SIG-M5 treated with dmso at 0.1 percent for 504 hours (cell line): Measurements from ENCODE around the gene DEK.
"Not testable (repeated sequence)": the region's sequence is repeated elsewhere in the genome, so short reads cannot be mapped to it uniquely, and the experiment has no call there.

Source experiments
- DNase-seq: peaks from one replicate; lab custom pipeline; 2025; ENCODE audit not compliant: unreplicated experiment; lab: John Stamatoyannopoulos, UW

DEK gene

DNA sequence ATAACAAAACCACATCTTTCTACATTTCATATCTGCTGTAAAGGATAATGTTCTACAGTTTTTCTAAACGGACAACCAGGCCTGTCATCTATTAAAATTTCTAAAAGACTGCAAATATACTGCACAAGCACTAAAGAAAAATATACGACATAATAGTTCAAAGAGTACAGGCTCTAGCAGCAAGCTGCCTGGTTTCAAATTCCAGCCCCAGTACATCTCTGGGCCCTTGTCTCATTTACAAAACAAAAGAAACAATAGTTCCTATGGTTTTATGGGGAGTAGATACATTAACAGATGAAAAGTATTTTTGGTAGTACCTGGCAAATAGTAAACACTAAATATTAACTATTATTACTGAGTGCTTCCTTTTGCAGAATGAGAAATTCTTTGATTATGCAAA lies 24.1 kb downstream of the DEK start:
- DNase-seq: no peak

DNA sequence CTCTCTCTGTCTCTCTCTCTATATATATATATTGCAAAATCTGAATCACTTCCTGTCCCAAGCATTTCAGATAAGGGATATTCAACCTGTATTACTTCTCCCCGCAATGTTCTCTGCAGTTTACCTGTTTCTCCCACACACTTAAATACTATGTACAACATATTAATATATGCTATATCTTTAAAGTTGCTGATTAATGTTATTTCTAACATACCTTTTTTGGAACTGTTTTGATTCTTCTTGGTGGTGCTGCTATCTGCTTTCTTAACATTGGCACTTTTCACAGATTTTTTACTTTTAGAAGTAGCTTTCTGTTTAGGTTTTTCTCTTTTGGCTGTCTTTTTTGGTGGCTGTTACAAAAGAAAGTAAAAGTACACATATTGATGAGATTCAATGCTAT lies 27.2 kb downstream of the DEK start:
- DNase-seq: no peak

GRCh38 chr6:18235524-18235923 lies 28.8 kb downstream of the DEK start:
- DNase-seq: no peak

DNA sequence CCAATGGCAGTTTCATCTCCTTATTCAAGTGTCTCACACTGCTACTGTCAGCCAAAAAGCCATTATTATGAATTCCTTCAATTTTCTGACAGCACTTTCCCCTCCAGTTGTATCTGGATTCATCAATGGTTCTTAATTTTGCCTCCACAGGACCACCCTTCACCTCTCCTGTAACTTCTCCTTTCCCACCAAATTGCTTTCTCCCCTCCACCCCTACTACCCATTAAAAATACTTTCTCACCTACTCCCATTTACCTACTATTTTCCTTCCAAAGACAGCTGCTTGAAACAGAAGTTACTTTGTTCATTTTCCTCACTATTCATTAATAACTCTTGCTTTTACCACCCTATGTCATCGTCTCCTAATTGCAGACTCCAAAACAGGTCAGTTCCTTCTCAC lies 29.8 kb downstream of the DEK start:
- no peak for DNase-seq

- not testable (repeated sequence) for DNase-seq
These were observed 30.6 kb downstream of the DEK start for GRCh38 chr6:18233770-18234169.

DNA sequence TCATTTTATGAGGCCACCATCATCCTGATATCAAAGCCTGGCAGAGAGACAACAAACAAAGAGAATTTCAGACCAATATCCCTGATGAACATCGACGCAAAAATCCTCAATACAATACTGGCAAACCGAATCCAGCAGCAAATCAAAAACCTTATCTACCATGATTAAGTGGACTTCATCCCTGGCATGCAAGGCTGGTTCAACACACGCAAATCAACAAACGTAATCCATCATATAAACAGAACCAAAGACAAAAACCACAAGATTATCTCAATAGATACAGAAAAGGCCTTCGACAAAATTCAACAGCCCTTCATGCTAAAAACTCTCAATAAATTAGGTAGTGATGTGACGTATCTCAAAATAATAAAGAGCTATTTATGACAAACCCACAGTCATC lies 32.5 kb downstream of the DEK start:
- not testable (repeated sequence) for DNase-seq

GRCh38 chr6:18228590-18228989 lies 35.7 kb downstream of the DEK start:
- DNase-seq: not testable (repeated sequence)

DNA sequence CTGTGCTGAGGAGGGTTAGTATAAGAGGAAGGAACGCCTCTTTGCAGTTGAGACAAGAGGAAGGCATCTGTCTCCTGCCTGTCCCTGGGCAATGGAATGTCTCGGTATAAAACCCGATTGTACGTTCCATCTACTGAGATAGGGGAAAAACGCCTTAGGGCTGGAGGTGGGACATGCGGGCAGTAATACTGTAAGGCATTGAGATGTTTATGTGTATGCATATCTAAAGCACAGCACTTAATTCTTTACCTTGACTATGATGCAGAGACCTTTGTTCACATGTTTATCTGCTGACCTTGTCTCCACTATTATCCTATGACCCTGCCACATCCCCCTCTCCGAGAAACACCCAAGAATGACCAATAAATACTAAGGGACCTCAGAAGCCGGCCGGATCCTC lies 37.2 kb downstream of the DEK start:
- DNase-seq: not testable (repeated sequence)

GRCh38 chr6:18226451-18227105 lies 37.8 kb downstream of the DEK start:
- DNase-seq: not testable (repeated sequence)

GRCh38 chr6:18221288-18221615 lies 43.1 kb downstream of the DEK start:
- DNase-seq: no peak

DNA sequence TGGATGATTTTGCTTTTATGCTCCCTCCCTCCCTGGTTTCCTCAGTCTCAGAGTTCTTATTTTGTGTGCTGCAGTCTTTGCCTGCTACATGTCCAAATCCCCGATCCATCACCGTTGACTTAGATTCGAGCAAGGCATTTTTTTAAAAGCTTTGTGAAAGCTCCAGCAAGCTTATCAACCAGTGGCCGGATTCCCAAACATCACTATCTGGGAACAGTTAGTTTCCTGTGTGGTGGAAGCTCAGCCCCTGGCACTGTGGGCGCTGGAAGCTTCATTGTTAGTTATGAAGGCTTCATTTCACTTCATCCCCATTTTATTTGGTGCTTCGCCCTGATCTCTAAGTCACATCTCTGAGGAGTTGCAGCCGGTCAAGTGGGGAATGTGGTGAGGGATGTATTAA lies 44.7 kb downstream of the DEK start:
- DNase-seq: no peak

DNA sequence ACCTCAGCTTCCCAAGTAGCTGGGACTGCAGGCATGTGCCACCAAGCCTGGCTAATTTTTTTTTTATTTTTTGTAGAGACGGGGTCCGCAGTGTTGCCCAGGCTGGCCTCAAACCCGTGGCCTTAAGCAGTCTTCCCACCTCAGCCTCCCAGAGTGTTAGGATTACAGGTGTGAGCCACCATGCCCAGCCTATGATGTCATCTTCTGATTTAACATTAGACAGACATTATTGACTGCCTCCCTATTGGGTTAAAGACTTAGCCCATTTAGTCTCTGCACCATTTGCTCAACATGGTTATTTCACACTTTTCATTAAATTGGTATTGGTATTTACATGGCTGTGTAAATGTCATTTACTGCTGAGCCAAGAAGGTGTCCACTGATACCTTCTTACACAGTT lies 46.1 kb downstream of the DEK start:
- no peak for DNase-seq

DNA sequence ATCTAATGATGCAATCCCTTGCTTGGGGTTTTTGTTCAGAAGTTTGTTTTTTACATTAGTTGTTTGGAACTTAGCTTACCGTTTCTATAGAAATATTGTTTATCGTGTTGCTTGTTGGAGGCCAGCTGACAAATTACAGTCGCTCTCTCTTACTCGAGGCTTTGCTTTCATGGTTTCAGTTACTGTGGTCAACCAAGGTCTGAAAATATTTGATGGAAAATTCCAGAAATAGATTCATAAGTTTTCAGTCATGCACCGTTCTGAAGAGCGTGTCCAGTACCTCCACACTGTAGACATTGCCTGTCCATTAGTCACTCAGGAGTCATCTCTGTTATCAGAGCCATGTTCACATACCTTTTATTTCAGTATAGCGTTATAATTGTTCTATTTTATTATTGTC lies 47.9 kb downstream of the DEK start:
- no peak for DNase-seq

DNA sequence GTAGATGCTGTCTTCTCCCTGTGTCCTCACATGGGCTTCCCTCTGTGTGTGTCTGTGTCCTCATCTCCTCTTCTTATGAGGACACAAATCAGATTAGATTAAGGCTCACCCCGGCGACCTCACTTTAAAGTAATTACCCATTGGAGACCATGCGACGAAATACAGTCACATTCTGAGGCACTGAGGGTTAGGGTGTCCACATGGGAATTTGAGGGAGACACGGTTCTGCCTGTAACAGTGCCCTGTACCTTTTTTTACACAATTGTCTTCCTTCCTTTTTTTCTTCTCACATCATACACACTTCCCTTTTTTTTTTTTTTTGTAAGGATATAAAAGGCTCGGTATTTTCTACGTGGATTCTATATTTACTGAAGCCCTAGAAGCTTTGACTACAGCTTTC lies 48.9 kb downstream of the DEK start:
- peak; percentile 70 for DNase-seq

DNA sequence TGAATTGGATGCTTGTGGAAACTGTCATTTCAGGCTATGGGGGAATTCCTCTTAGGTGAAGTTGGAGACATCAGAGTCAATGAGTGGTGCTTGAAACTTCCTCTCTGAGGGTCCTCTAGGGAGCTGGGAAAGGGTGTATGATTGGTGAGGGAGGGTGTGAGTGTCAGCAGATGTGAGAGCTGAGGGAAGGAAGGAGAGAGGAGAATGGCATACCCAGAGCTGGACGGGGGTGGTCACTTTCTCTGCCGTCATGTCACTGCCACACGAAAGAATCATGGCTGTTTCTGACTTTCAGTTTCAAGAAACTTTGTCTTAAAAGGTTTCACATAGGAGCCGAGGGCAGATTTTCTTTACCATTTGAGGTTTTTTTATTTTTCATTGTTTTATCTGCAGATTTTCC lies 50.3 kb downstream of the DEK start:
- no peak for DNase-seq

GRCh38 chr6:18213439-18213838 lies 50.9 kb downstream of the DEK start:
- no peak for DNase-seq

- DNase-seq: no peak
These were observed 52.1 kb downstream of the DEK start for GRCh38 chr6:18212231-18212630.

DNA sequence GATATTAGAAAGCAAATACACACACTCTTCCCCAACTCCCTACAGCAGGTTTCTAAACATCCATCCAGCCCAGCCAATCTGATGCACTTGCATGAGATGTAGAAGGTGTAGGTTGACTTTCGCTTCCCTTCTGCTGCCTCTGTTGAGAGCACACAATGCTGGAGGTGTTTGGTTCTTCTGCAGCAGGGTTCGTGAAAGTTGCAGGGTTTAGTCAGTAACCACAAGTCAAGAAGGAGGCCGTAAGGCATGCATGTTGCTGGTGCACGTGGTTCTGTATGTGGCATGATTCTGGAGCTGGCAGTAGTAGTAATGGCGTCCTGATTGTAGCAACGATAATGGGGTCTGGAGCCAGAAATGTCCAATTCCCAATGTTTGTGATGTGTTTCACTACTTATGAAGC lies 53.0 kb downstream of the DEK start:
- no peak for DNase-seq

DNA sequence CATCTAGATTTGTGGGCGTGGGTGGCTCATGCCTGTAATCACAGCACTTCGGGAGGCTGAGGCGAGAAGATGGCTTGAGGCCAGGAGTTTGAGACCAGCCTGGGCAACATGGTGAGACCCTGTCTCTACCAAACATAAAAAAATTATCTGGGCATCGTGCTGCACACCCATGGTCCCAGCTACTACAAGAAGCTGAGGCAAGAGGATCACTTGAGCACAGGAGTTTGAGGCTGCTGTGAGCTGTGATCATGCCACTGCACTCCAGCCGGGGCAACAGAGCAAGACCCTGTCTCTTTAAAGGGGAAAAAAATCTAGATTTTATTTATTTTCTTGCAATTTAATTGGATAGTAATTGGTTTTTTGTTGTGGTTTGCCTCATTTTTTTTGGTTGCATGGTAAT lies 53.6 kb downstream of the DEK start:
- DNase-seq: no peak

GRCh38 chr6:18209539-18210197 lies 54.7 kb downstream of the DEK start:
- DNase-seq: no peak

DNA sequence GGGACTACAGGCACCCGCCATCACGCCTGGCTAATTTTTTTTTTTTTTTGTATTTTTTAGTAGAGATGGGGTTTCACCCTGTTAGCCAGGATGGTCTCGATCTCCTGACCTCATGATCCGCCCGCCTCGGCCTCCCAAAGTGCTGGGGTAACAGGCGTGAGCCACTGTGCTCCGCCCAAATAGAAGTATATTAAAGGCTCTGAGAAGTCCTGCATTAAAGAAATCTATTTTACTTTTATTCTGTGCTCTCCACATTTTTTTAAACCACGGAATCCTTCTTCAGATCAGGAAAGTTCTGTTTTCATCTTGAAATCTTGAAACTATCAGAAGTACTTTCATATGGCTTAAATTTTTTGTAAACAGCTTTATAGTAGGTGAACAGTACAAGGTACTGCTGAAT lies 55.6 kb downstream of the DEK start:
- not testable (repeated sequence) for DNase-seq

DNA sequence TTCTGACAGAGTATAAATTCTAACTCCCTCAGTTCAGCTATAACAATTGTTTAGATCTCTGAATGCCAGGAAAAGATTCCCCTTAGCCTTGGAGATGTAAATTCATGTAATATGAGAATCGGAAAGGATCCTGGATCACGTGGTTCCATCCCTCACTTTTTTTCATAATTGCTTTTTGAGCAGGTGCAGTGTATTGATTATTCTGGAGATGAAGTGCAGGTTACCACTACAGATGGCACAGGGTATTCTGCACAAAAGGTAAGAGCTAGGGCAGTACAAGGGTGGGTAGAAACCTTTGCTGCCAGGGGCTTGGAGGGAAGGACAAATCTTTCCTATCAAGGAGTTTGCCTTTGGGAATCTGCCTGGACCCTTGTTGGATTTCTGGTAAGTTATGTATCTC lies 56.4 kb downstream of the DEK start:
- DNase-seq: no peak

DNA sequence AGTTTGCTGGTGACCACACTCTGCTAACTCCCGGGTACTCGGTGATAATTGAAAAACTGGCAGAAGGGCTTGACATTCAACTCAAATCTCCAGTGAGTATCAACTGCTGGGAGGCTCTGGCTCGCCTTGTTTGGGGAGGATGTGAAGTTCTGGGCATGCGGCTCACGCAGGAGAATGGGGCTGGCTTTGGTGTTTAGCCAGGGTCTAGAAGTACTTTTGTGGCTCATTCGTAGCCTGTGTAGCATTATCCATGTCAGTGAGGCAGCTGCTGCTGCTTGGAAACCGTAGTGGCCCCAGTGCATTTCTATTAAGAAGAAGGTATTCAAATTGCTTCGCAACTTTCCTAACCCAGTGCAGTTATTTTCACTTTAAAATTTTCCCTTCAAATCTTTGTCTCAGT lies 56.9 kb downstream of the DEK start:
- no peak for DNase-seq
